NK-92 (cell line): ENCODE results near the gene RSPH3.
"Not testable (repeated sequence)": the region's sequence is repeated elsewhere in the genome, so short reads cannot be mapped to it uniquely, and the experiment has no call there.

Source experiments
- DNase-seq: peaks from one replicate; lab custom pipeline; 2025; ENCODE audit not compliant: unreplicated experiment; lab: John Stamatoyannopoulos, UW

Gene RSPH3

GRCh38 chr6:158977382-158977781, 22.6 kb downstream of the RSPH3 start:
- DNase-seq: no peak

- DNase-seq: no peak
Measured at GRCh38 chr6:158972241-158973233, 27.5 kb downstream of the RSPH3 start.

GRCh38 chr6:158970640-158971275, 29.2 kb downstream of the RSPH3 start:
- no peak for DNase-seq

- DNase-seq: no peak
Measured at GRCh38 chr6:158969148-158969547, 30.9 kb downstream of the RSPH3 start.

GRCh38 chr6:158963020-158963808, 36.8 kb downstream of the RSPH3 start:
- DNase-seq: no peak

- no peak for DNase-seq
Measured at GRCh38 chr6:158962371-158962770, 37.6 kb downstream of the RSPH3 start.

GRCh38 chr6:158960026-158960425, 40.0 kb downstream of the RSPH3 start:
- DNase-seq: no peak

- no peak for DNase-seq
Measured at GRCh38 chr6:158959552-158959951, 40.5 kb downstream of the RSPH3 start.

GRCh38 chr6:158958504-158959386, 41.3 kb downstream of the RSPH3 start:
- no peak for DNase-seq

- DNase-seq: no peak
Measured at GRCh38 chr6:158955255-158955654, 44.7 kb downstream of the RSPH3 start.

- no peak for DNase-seq
Measured at GRCh38 chr6:158954753-158955152, 45.2 kb downstream of the RSPH3 start.

- not testable (repeated sequence) for DNase-seq
Measured at GRCh38 chr6:158952011-158952410, 48.0 kb downstream of the RSPH3 start.

GRCh38 chr6:158951565-158951964, 48.4 kb downstream of the RSPH3 start:
- not testable (repeated sequence) for DNase-seq

- DNase-seq: no peak
Measured at GRCh38 chr6:158947284-158947683, 52.7 kb downstream of the RSPH3 start.

- DNase-seq: no peak
Measured at GRCh38 chr6:158943380-158944032, 56.5 kb downstream of the RSPH3 start.

- DNase-seq: no peak
Measured at GRCh38 chr6:158942349-158942748, 57.7 kb downstream of the RSPH3 start.

- no peak for DNase-seq
Measured at GRCh38 chr6:158941246-158941645, 58.8 kb downstream of the RSPH3 start.

- DNase-seq: no peak
Measured at GRCh38 chr6:158939255-158940159, 60.5 kb downstream of the RSPH3 start.

- DNase-seq: no peak
Measured at GRCh38 chr6:158938811-158939254, 61.2 kb downstream of the RSPH3 start.
